Mesenchymal stem cell (in vitro differentiated cells and primary cell): Measurements from ENCODE around the gene PPM1E.

Experiments used
- DNase-seq: peaks from one replicate; pipeline ENCODE4 v3.0.0-alpha.2; 2013
- H2AFZ ChIP-seq: one replicate; pipeline ENCODE4 v1.6.1; 2013; ENCODE audit warnings: low read depth, mild to moderate bottlenecking, control low read depth, inconsistent platforms, low read length, moderate library complexity
- H2AK5ac ChIP-seq: 2 replicates; pipeline ENCODE4 v1.6.1; 2013; ENCODE audit warnings: low read length, moderate library complexity, mild to moderate bottlenecking, inconsistent platforms; ENCODE audit not compliant: severe bottlenecking
- H2BK120ac ChIP-seq: one replicate; pipeline ENCODE4 v1.6.1; 2013; ENCODE audit warnings: low read depth, mild to moderate bottlenecking, inconsistent platforms, low read length, moderate library complexity
- H2BK12ac ChIP-seq, 2 experiments: one replicate each; pipeline ENCODE4 v1.6.1; 2013; ENCODE audit warnings: inconsistent platforms in 2 of 2, low read length in 2 of 2, mild to moderate bottlenecking in 2 of 2, moderate library complexity in 2 of 2, control low read depth in 1 of 2
- H2BK15ac ChIP-seq: one replicate; pipeline ENCODE4 v1.6.1; 2013; ENCODE audit warnings: mild to moderate bottlenecking, low read depth, inconsistent platforms; ENCODE audit not compliant: poor library complexity, severe bottlenecking
- H2BK5ac ChIP-seq: 2 replicates; pipeline ENCODE4 v1.6.1; 2013; ENCODE audit warnings: low read depth, mild to moderate bottlenecking, low read length, control low read depth, inconsistent platforms; ENCODE audit not compliant: poor library complexity, severe bottlenecking
- H3K14ac ChIP-seq, 2 experiments: one replicate each; pipeline ENCODE4 v1.6.1; 2013; ENCODE audit warnings: inconsistent platforms in 2 of 2, low read length in 2 of 2, control low read depth in 1 of 2, mild to moderate bottlenecking in 1 of 2, moderate library complexity in 1 of 2
- H3K18ac ChIP-seq, 2 experiments: one replicate each; pipeline ENCODE4 v1.6.1; 2013; ENCODE audit warnings: inconsistent platforms in 2 of 2, low read length in 2 of 2, control low read depth in 1 of 2, low read depth in 1 of 2, mild to moderate bottlenecking in 1 of 2
- H3K23ac ChIP-seq, 2 experiments: one replicate each; pipeline ENCODE4 v1.6.1; 2013; ENCODE audit warnings: inconsistent platforms in 2 of 2, low read length in 2 of 2, mild to moderate bottlenecking in 2 of 2, moderate library complexity in 2 of 2, control low read depth in 1 of 2
- H3K27ac ChIP-seq: 2 replicates; pipeline ENCODE4 v1.5.1; 2013; ENCODE audit warnings: mild to moderate bottlenecking, moderate library complexity, low read length, control low read depth, inconsistent platforms; ENCODE audit not compliant: poor library complexity, severe bottlenecking
- H3K27me3 ChIP-seq, 2 experiments: 2 replicates each; pipeline versions ENCODE4 v1.6.1 to v1.7.0; 2013; ENCODE audit warnings: low read length in 2 of 2, mild to moderate bottlenecking in 2 of 2, moderate library complexity in 2 of 2, control low read depth in 1 of 2, inconsistent platforms in 1 of 2; ENCODE audit not compliant: control insufficient read depth in 1 of 2, insufficient read depth in 1 of 2
- H3K36me3 ChIP-seq, 2 experiments: 2 replicates each; pipeline versions ENCODE4 v1.6.1 to v1.7.0; 2013; ENCODE audit warnings: low read length in 2 of 2, control low read depth in 1 of 2, inconsistent platforms in 1 of 2, low read depth in 1 of 2, mild to moderate bottlenecking in 1 of 2; ENCODE audit not compliant: insufficient read depth in 2 of 2, control insufficient read depth in 1 of 2
- H3K4ac ChIP-seq, 2 experiments: one replicate each; pipeline ENCODE4 v1.6.1; 2013; ENCODE audit warnings: inconsistent platforms in 2 of 2, low read length in 2 of 2, mild to moderate bottlenecking in 2 of 2, moderate library complexity in 2 of 2, control low read depth in 1 of 2, low read depth in 1 of 2
- H3K4me1 ChIP-seq: 2 replicates; pipeline ENCODE4 v1.6.1; 2013; ENCODE audit warnings: low read depth, low read length, control low read depth; ENCODE audit not compliant: control insufficient read depth, insufficient read depth
- H3K4me2 ChIP-seq: 2 replicates; pipeline ENCODE4 v1.6.1; 2013; ENCODE audit warnings: low read length, mild to moderate bottlenecking, inconsistent platforms; ENCODE audit not compliant: poor library complexity, severe bottlenecking
- H3K4me3 ChIP-seq, 2 experiments: 2 replicates each; pipeline versions ENCODE4 v1.5.1 to v1.7.0; 2013; ENCODE audit warnings: low read length in 2 of 2, mild to moderate bottlenecking in 2 of 2, control low read depth in 1 of 2, low read depth in 1 of 2; ENCODE audit not compliant: insufficient read depth in 1 of 2
- H3K79me1 ChIP-seq: replicated peaks from 2 replicates; pipeline ENCODE4 v1.6.1; 2013; ENCODE audit warnings: mild to moderate bottlenecking, control low read depth, low read length, inconsistent platforms; ENCODE audit not compliant: poor library complexity, severe bottlenecking
- H3K9ac ChIP-seq: 2 replicates; pipeline ENCODE4 v1.7.0; 2013; ENCODE audit warnings: mild to moderate bottlenecking, low read length, moderate library complexity
- H3K9me3 ChIP-seq: 2 replicates; pipeline ENCODE4 v1.7.0; 2013; ENCODE audit warnings: mild to moderate bottlenecking, low read length; ENCODE audit not compliant: control insufficient read depth
- H4K8ac ChIP-seq: one replicate; pipeline ENCODE4 v1.6.1; 2013; ENCODE audit warnings: inconsistent platforms, mild to moderate bottlenecking, low read length, moderate library complexity
- H4K91ac ChIP-seq: one replicate; pipeline ENCODE4 v1.6.1; 2013; ENCODE audit warnings: mild to moderate bottlenecking, low read length, inconsistent platforms
- WGBS: methylation state at CpG from one replicate; pipeline ENCODE4 v1.1.7; 2013; ENCODE audit warnings: mixed read lengths; 5-methylcytosine and 5-hydroxymethylcytosine counted together

Gene PPM1E

DNA sequence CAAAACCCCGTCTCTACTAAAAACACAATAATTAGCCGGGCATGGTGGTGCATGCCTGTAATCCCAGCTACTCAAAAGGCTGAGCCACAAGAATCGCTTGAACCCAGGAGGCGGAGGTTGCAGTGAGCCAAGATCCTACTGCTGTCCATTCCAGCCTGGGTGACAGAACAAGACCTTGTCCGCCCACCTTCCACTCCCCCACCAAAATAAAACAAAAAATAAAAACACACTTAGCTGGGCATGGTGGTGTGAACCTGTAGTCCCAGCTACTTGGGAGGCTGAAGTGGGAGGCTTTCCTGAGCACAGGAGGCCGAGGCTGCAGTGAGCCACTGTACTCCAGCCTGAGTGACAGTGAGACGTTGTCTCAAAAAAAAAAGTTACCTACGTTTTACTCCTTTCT is 3.2 kb downstream of the PPM1E start:
- 88% methylated on average over 5 of the region's 8 CpGs for WGBS
- H3K14ac ChIP-seq: no peak overlapping the region

DNA sequence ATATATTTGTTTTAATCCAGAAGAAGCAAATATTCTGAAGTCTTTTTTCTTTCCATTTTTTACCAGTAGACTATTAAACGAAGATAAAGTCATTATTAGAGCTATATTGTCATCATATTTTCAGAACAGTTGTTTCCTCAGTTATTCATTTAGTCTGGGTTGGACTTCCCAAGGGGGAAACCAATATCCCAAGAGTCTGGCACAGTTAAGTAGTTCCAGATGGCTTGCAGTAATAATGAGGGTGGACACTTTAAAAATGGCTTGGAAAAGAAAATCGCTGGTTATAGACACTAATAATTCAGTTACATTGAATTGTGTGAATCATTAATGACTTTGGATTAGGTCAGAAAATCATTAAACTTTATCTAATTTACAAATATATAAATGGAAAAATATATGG is 3.9 kb downstream of the PPM1E start:
- Histone ChIP-seq H3K4me3 (no peak overlapping the region), H4K8ac (no peak overlapping the region), H3K79me1 (no peaks in the 10 kb centered on the region), H2BK120ac (no peak overlapping the region), H3K27ac (no peak overlapping the region), H3K9ac (no peak overlapping the region), H3K18ac (no peak overlapping the region), H3K4me1 (peaks cover 17% of the 10 kb centered on the region), H3K36me3 (no peaks in the 10 kb centered on the region), H4K91ac (no peak overlapping the region), H3K27me3 (peaks cover 32 to 64% of the 10 kb centered on the region in 2 experiments), H2BK12ac (no peak overlapping the region), H3K4ac (no peak overlapping the region), H3K14ac (no peak overlapping the region), H3K23ac (no peak overlapping the region), H2AK5ac (no peak overlapping the region), H2BK5ac (no peak overlapping the region), H2AFZ (no peak overlapping the region), H3K9me3 (no peaks in the 10 kb centered on the region), H3K4me2 (no peak overlapping the region), H2BK15ac (no peak overlapping the region)
- 83% methylated on average over 1 of the region's 2 CpGs for WGBS
- no peak for DNase-seq

More for the DNA sequence above, 3.2 kb downstream of the PPM1E start:
- no peak overlapping the region for H2BK5ac ChIP-seq
- H3K27ac ChIP-seq: no peak overlapping the region
- no peak overlapping the region for H2AK5ac ChIP-seq
- H3K4ac ChIP-seq: no peak overlapping the region
- H3K9ac ChIP-seq: no peak overlapping the region
- H2BK120ac ChIP-seq: no peak overlapping the region
- peaks cover 32 to 64% of the 10 kb centered on the region in 2 experiments for H3K27me3 ChIP-seq
- no peak overlapping the region for H4K8ac ChIP-seq
- peaks cover 14% of the 10 kb centered on the region for H3K4me1 ChIP-seq
- no peaks in the 10 kb centered on the region for H3K79me1 ChIP-seq
- no peak overlapping the region for H3K4me2 ChIP-seq
- no peak overlapping the region for H3K23ac ChIP-seq
- no peak overlapping the region for H2AFZ ChIP-seq
- no peak overlapping the region for H2BK12ac ChIP-seq
- H3K9me3 ChIP-seq: no peaks in the 10 kb centered on the region
- H2BK15ac ChIP-seq: no peak overlapping the region
- H3K4me3 ChIP-seq: no peak overlapping the region
- no peak overlapping the region for H3K18ac ChIP-seq
- H4K91ac ChIP-seq: no peak overlapping the region
- no peaks in the 10 kb centered on the region for H3K36me3 ChIP-seq
- no peak for DNase-seq

DNA sequence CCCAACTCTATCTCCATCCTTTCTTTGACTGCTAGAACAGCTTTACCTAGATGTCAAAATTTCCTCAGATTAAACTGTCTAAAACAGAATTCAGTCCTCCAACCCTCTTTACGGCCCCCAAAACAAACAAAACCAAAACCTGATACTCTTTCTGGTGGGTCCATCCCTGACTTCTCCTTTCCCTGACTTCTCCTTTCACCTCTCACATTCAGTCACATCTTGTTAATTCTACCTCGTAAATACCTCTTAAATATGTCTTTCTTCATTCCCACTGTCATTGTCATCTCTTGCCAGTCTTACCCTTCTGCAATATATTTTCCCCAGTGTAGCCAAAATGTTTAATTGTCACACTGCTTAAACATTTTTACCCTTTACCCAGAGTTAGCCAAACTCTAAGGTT is 4.6 kb downstream of the PPM1E start:
- Histone ChIP-seq H3K79me1 (no peaks in the 10 kb centered on the region), H3K23ac (no peak overlapping the region), H3K4ac (no peak overlapping the region), H2AFZ (no peak overlapping the region), H3K4me1 (peaks cover 18% of the 10 kb centered on the region), H3K9me3 (no peaks in the 10 kb centered on the region), H2BK5ac (no peak overlapping the region), H3K27ac (no peak overlapping the region), H3K9ac (no peak overlapping the region), H2BK120ac (no peak overlapping the region), H3K36me3 (no peaks in the 10 kb centered on the region), H2BK15ac (no peak overlapping the region), H3K18ac (no peak overlapping the region), H3K4me2 (no peak overlapping the region), H4K91ac (no peak overlapping the region), H3K4me3 (no peak overlapping the region), H4K8ac (no peak overlapping the region), H3K14ac (no peak overlapping the region), H2BK12ac (no peak overlapping the region), H3K27me3 (peaks cover 32 to 60% of the 10 kb centered on the region in 2 experiments), H2AK5ac (no peak overlapping the region)
- DNase-seq: no peak
- WGBS: 82% methylated on average over 2 of the region's 2 CpGs

DNA sequence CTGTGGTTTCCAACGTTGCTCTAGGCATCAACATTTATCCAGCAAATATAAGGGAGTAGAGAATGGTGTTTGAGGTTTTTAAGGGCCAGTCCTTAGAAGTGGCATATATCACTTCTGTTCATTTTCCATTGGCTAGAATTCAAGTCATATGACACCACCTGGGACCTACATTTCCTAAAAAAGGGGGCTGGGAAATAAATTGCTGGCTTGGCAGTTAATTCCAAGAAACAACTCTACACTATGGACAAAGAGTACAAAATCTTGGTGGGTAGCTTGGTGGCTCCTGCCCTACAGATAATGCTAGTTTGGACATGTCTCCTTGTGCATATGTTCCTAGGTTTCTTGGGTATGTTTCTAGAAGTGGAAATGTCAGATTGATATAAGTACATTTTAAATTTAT is 7.6 kb downstream of the PPM1E start:
- WGBS: no CpG with 5 or more reads among the region's 1 CpG

More for the DNA sequence above, 7.6 kb downstream of the PPM1E start:
- Histone ChIP-seq H2BK15ac (no peak overlapping the region), H3K9me3 (no peaks in the 10 kb centered on the region), H2AFZ (no peak overlapping the region), H3K36me3 (no peaks in the 10 kb centered on the region), H2BK12ac (no peak overlapping the region), H3K4me2 (no peak overlapping the region), H3K4me1 (peaks cover 4% of the 10 kb centered on the region), H3K23ac (no peak overlapping the region), H3K27me3 (peaks cover 22 to 32% of the 10 kb centered on the region in 2 experiments), H3K79me1 (no peaks in the 10 kb centered on the region), H2BK120ac (no peak overlapping the region), H3K27ac (no peak overlapping the region), H2AK5ac (no peak overlapping the region), H3K4me3 (no peak overlapping the region), H4K8ac (no peak overlapping the region), H3K18ac (no peak overlapping the region), H4K91ac (no peak overlapping the region), H3K4ac (no peak overlapping the region), H3K9ac (no peak overlapping the region), H3K14ac (no peak overlapping the region), H2BK5ac (no peak overlapping the region)
- DNase-seq: no peak
